HG02981 (cell line): ENCODE data around the gene CXCL6.

Source experiments
- ATAC-seq: cut with Tn5 transposase; IDR thresholded peaks from one replicate; pipeline ENCODE4 v1.9.1; 2021; ENCODE audit warnings: mild to moderate bottlenecking, moderate library complexity; ENCODE audit not compliant: unreplicated experiment

CXCL6 gene

GRCh38 chr4:73836373-73837279 lies at the start of gene CXCL6:
TSS of gene CXCL6 (plus strand) at chr4:73836678. CDS start at chr4:73836751, 73 bp downstream.
- no peak for ATAC-seq

- no peak for ATAC-seq
Observed at GRCh38 chr4:73788411-73788810, 48.1 kb upstream of the CXCL6 start.

DNA sequence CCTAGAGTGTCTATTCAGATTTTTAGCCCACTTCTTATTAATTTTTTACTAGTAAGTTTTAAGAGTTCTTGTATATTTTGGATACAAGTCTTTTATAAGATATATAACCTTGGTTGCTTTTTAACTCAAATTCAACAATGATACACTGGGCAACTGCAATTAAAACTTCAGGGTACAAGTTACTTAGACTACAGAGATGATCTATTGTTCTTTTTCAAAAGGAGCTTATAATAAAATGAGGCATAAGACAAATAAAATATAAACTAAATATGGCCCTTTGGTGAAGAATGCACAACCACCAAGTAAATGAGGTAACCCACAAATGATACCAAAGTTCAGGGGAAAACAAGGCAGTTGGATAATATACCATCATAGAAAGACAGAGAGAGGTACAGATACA lies 37.6 kb upstream of the CXCL6 start:
- no peak for ATAC-seq

GRCh38 chr4:73800206-73800605 lies 36.3 kb upstream of the CXCL6 start:
- no peak for ATAC-seq

DNA sequence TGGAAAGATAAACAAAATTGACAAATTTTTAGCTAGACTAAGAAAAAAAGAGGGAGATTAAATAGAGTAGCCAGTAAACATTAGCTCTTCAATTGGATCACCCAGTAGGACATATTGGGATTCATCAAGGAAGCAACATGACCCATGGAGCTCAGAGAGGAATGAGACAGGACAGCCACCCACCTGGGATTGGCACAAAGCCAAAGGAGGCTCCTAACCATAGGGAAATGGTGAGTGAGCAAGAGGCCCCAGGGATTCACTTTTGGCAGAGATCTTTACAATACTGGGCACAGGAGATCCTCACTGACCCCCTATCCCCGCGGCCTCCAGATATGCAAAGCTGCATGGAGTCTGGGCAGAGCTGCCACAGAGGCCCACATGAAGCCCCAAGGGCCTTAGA lies 34.8 kb upstream of the CXCL6 start:
- ATAC-seq, result no peak

GRCh38 chr4:73803213-73803612 lies 33.3 kb upstream of the CXCL6 start:
- ATAC-seq, result no peak

GRCh38 chr4:73810191-73810590 lies 26.3 kb upstream of the CXCL6 start:
- no peak for ATAC-seq

DNA sequence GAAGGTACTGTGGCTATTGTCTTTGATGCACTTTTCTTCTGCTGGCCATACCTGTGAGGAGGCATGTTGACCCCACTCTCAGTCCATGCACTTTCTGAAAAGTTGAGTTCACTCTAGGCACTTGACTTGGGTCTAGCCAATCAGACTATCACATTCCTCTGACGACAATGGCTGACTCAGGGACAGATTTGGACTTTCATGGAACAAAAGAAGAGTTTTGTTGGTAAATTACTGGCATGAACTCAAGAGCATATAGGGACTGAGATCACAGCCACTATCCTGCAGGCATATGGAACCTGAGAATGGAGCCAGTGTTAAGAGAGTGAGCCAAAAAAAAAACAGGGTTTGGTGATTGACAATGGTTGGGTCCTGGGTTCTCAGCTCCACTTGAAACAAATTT lies 24.6 kb upstream of the CXCL6 start:
- ATAC-seq, result no peak

GRCh38 chr4:73814679-73815078 lies 21.8 kb upstream of the CXCL6 start:
- no peak for ATAC-seq

GRCh38 chr4:73815145-73815544 lies 21.3 kb upstream of the CXCL6 start:
- ATAC-seq, result no peak

GRCh38 chr4:73816814-73817213 lies 19.7 kb upstream of the CXCL6 start:
- no peak for ATAC-seq

DNA sequence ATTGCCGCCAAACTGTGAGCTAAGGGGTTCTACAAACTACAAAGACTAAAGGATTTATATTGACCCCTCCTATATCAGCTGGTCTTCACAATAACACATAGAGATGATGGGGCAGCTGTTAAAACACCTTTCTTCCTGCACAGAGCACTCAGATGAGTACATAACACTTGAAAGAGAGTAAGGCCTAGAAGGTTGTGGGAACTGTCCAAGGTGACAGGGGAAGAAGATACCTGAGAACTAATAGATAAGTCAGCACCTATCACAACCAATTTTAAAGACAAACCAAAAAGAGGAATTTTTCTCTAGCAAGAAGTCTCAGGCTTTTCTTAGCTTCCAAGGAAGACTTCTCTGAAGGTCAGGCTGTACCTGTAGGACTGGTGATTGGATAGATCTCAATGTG lies 19.1 kb upstream of the CXCL6 start:
- ATAC-seq, result no peak

GRCh38 chr4:73821325-73821724 lies 15.2 kb upstream of the CXCL6 start:
- no peak for ATAC-seq

DNA sequence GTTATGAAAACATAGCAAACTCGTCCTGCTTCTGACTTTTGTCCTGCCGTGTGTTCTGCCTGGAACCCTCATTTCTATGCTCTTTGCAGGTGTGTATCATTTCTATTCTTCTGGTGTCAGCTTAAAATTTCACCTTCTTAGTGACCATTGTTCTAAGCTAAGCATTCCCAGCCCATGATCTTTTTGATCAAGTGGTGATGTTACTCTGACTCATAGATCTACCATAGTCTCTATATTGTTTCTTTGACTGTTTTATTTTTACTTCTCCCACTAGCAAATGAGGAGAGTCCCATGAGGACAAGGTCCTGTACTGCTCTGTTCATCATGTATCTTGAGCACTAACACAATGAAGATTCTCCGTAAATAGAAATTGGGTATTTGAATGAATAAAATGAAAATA lies 14.1 kb upstream of the CXCL6 start:
- ATAC-seq, result no peak

DNA sequence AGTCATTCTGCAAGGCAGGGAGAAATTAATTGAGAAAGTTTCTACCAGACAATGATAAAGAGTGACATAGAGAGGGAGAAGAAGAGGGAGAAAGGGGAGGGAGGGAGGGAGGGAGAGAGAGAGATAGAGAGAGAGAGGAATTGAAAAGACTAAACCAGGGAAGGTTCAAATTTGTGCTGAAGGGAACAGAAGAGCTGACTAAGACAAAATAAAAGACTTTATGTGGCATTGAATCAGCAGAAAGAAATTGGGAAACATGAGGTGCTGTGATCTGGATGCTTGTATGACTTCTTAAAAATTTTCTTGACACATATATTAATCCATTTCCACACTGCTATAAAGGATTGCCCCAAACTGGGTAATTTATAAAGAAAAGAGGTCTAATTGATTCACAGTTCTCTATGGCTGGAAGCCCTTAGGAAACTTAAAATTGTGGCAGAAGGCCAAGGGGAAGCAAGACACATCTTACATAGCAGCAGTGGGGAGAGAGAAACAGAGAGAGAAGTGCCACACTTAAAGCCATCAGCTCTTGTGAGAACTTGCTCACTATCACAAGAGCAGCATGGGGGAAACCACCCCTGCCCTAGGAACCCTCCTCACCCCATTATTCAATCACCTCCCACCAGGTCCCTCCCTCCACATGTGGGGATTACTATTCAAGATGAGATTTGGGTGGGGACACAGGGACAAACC lies 13.5 kb upstream of the CXCL6 start:
- no peak for ATAC-seq

GRCh38 chr4:73823760-73824159 lies 12.7 kb upstream of the CXCL6 start:
- no peak for ATAC-seq

GRCh38 chr4:73828956-73829355 lies 7.5 kb upstream of the CXCL6 start:
- no peak for ATAC-seq

DNA sequence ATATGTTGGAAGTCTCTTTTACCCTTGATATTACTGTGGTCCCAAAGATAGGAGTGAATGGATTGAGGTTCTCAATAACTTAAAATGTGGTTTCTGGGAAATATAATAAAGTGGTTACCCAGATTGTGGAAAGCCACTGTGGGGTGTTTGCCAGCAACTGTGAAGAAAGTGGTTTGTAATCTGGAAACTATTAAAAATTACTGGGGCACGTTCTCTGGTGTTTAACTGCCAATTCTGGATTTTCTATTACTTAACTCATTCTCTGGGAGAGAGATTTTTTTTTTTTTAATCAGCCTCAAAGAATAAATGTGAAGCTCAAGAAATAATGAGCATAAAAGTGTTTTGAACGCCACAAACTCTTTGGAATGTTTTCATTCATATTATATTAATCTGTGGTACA lies 4.9 kb upstream of the CXCL6 start:
- ATAC-seq, result no peak

- no peak for ATAC-seq
Observed at GRCh38 chr4:73832651-73833237, 3.7 kb upstream of the CXCL6 start.

- no peak for ATAC-seq
Observed at GRCh38 chr4:73839071-73839470, 2.6 kb downstream of the CXCL6 start.

DNA sequence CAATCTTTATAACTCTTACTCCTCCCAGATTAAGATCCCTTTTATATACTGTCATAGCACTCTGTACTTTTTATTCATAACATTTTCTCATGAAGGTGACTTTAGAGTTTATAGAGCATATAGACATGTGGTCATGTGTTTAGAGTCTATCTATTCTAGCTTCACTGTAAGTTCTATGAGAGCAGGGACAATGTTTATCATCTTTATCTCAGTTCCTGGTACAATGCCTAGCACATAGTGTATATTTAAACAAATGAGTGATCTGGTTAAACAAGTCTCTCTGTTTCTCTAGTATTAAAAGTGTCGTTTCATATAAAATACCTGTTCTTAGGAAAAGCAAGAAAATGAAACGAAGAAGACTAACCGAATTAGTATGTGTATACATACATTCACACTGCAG lies 3.2 kb downstream of the CXCL6 start:
- ATAC-seq, result no peak
